OCI-LY7 (cell line): ENCODE results near the gene FCRL6. TPM values are rescaled to one million over a fixed set of nuclear protein-coding genes. Genes with fewer than 3 reads are reported as not detected.

Experiments used
- BruUV-seq: library from RNA; stranded (reverse); fragments of 400-500 nt; replicated peaks from 2 replicates; lab custom pipeline; 2021; lab: Mats Ljungman, UMichigan
- CTCF ChIA-PET: fragments of 300-600 bp; sonication (Branson Sonifier 250); formaldehyde crosslinking; loops from one replicate; lab custom pipeline; 2022; ENCODE audit warnings: antibody characterized with exemption; ENCODE audit not compliant: unreplicated experiment; lab: Charles Lee
- POLR2A ChIA-PET: fragments of 300-600 bp; sonication (Branson Sonifier 250); formaldehyde crosslinking; loops from one replicate; lab custom pipeline; 2022; ENCODE audit warnings: antibody characterized with exemption; lab: Charles Lee
- DNase-seq: peaks from one replicate; pipeline ENCODE4 v3.0.0-alpha.2; 2015; ENCODE audit warnings: low spot score
- H2AFZ ChIP-seq: fragments of 200-600 bp; sonication (generic), shearing (Covaris generic); 2 replicates; pipeline ENCODE4 v1.6.1; 2014; ENCODE audit warnings: mild to moderate bottlenecking, antibody characterized with exemption, low read length, moderate library complexity
- H3K27ac ChIP-seq: fragments of 200-600 bp; sonication (generic); 2 replicates; pipeline ENCODE4 v1.5.1; 2014; ENCODE audit warnings: mixed run types, low read depth, mild to moderate bottlenecking, moderate library complexity, low read length, inconsistent platforms; ENCODE audit not compliant: poor library complexity, severe bottlenecking
- H3K36me3 ChIP-seq: fragments of 200-600 bp; sonication (generic); 2 replicates; pipeline ENCODE4 v1.6.1; 2014; ENCODE audit warnings: mild to moderate bottlenecking, antibody characterized with exemption, low read length, moderate library complexity, mixed read lengths; ENCODE audit not compliant: insufficient read depth
- H3K4me1 ChIP-seq: fragments of 200-600 bp; sonication (generic); 2 replicates; pipeline ENCODE4 v1.5.1; 2014; ENCODE audit warnings: mild to moderate bottlenecking, low read length; ENCODE audit not compliant: insufficient read depth, poor library complexity, severe bottlenecking
- H3K4me2 ChIP-seq: fragments of 200-600 bp; sonication (generic); 2 replicates; pipeline ENCODE4 v1.6.1; 2014; ENCODE audit warnings: mild to moderate bottlenecking, low read length
- H3K4me3 ChIP-seq: fragments of 200-600 bp; sonication (generic); 2 replicates; pipeline ENCODE4 v1.5.1; 2014; ENCODE audit warnings: mild to moderate bottlenecking, low read depth, low read length; ENCODE audit not compliant: poor library complexity, severe bottlenecking
- H3K79me2 ChIP-seq: fragments of 200-600 bp; sonication (generic); 2 replicates; pipeline ENCODE4 v1.6.1; 2016; ENCODE audit warnings: low read depth, mild to moderate bottlenecking, low read length, moderate library complexity, mixed read lengths; ENCODE audit not compliant: insufficient read depth
- H3K9me2 ChIP-seq: fragments of 200-600 bp; sonication (generic); 2 replicates; pipeline ENCODE4 v1.6.1; 2016; ENCODE audit warnings: mild to moderate bottlenecking, low read length, mixed read lengths; ENCODE audit not compliant: insufficient read depth
- H3K9me3 ChIP-seq: fragments of 200-600 bp; sonication (generic); 2 replicates; pipeline ENCODE4 v1.6.1; 2014; ENCODE audit warnings: mild to moderate bottlenecking, mixed run types, low read length, mixed read lengths
- H4K20me1 ChIP-seq: fragments of 200-600 bp; sonication (generic); 2 replicates; pipeline ENCODE4 v1.6.1; 2014; ENCODE audit warnings: mild to moderate bottlenecking, antibody characterized with exemption, low read length, moderate library complexity, mixed read lengths; ENCODE audit not compliant: insufficient read depth
- EZH2phosphoT487 ChIP-seq: fragments of 200-600 bp; sonication (generic); IDR thresholded peaks from 2 replicates; pipeline ENCODE4 v1.6.1; 2018; ENCODE audit warnings: low read depth, borderline replicate concordance, mild to moderate bottlenecking, mixed run types, antibody characterized with exemption, low read length, moderate library complexity, mixed read lengths
- intact Hi-C: fragments of 100-400 bp; cut with micrococcal nuclease; formaldehyde crosslinking; loops from one replicate; pipeline ENCODE4 v1.10.0; 2022; ENCODE audit not compliant: unreplicated experiment
- total RNA-seq, 2 experiments: library from RNA; depleted of rRNA in 1 of 2; stranded (reverse); fragments of >200 nt in 1 of 2; shearing (Covaris generic) in 1 of 2; gene quantifications; 2 replicates each; pipeline ENCODE4 v1.2.3, GENCODE V29; 2014 to 2022
- TF ChIP-seq, protein P1 (sequence below): fragments of 200-600 bp; sonication (generic); conservative IDR thresholded peaks from 2 replicates; pipeline ENCODE4 v1.5.1; 2014; ENCODE audit warnings: mild to moderate bottlenecking, antibody characterized with exemption, low read length, moderate library complexity, mixed read lengths

Gene FCRL6
- total RNA-seq, 2 experiments from 2014 or later: not detected

DNA sequence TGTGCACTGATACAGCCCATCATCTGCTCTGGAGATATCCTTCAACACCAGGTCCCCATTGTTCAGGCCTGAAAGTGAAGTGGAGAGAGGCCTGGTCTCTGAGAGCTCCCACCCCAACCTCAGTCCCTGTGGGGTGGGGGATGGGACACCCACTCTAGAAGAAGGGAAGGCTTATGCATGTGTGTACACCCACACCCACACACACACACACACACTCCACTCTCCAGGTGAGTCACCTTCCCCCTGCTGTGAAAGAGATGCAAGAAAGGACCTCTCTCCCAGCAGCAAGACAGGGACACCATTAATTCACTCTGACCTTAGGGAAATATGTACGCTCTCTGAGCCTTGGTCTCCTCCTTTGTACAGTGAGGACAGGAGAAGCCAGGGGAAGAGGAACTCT, 54.4 kb downstream of the FCRL6 start:
- ChIA-PET CTCF (no interaction called here), POLR2A (no interaction called here)
- no peaks in the 10 kb centered on the region for H3K9me3 ChIP-seq
- no peak overlapping the region for H2AFZ ChIP-seq
- intact Hi-C loops: no loop called here
- H3K79me2 ChIP-seq: no peaks in the 10 kb centered on the region
- H3K4me2 ChIP-seq: no peak overlapping the region
- no peaks in the 10 kb centered on the region for H3K4me1 ChIP-seq
- no peak overlapping the region for H3K4me3 ChIP-seq
- no TSS peak for BruUV-seq
- TF ChIP-seq, protein P1, sequence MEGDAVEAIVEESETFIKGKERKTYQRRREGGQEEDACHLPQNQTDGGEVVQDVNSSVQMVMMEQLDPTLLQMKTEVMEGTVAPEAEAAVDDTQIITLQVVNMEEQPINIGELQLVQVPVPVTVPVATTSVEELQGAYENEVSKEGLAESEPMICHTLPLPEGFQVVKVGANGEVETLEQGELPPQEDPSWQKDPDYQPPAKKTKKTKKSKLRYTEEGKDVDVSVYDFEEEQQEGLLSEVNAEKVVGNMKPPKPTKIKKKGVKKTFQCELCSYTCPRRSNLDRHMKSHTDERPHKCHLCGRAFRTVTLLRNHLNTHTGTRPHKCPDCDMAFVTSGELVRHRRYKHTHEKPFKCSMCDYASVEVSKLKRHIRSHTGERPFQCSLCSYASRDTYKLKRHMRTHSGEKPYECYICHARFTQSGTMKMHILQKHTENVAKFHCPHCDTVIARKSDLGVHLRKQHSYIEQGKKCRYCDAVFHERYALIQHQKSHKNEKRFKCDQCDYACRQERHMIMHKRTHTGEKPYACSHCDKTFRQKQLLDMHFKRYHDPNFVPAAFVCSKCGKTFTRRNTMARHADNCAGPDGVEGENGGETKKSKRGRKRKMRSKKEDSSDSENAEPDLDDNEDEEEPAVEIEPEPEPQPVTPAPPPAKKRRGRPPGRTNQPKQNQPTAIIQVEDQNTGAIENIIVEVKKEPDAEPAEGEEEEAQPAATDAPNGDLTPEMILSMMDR: no peak
- TF ChIP-seq EZH2phosphoT487: no peak
- H3K36me3 ChIP-seq: no peaks in the 10 kb centered on the region
- DNase-seq: no peak
- H4K20me1 ChIP-seq: no peaks in the 10 kb centered on the region
- no peaks in the 10 kb centered on the region for H3K9me2 ChIP-seq
- H3K27ac ChIP-seq: no peak overlapping the region

DNA sequence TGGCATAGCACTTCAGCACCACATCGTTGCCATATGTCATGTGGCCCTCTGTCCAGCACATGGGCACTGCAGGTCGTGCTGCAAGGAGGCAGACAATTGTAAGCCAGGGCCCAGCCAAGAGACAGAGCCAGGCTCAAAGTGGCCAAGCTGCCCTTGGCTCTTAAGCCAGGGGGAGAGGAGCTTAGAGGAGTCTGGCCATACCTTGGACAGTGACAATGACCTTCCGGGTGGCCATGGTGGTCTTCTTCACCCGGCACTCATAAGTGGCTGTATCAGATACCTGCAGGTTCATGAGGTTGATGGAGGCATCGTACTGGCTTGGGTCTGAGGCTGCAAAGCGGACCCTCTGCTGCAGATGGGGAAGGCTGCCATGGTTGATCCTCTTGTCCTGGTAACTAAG, 55.7 kb downstream of the FCRL6 start:
- CTCF ChIA-PET: no interaction called here
- Histone ChIP-seq H3K9me3 (no peaks in the 10 kb centered on the region), H3K4me2 (no peak overlapping the region), H3K9me2 (no peaks in the 10 kb centered on the region), H2AFZ (no peak overlapping the region), H3K36me3 (no peaks in the 10 kb centered on the region), H3K4me1 (no peaks in the 10 kb centered on the region), H3K79me2 (no peaks in the 10 kb centered on the region), H3K4me3 (no peak overlapping the region), H4K20me1 (no peaks in the 10 kb centered on the region), H3K27ac (no peak overlapping the region)
- DNase-seq: no peak
- POLR2A ChIA-PET: interaction anchor here (0.6 kb wide), 1 partner anchor 31 kb away, joined by 4 read pairs; no protein-coding TSS in a partner anchor
- no peak for TF ChIP-seq EZH2phosphoT487
- TF ChIP-seq, protein P1: no peak
- no TSS peak for BruUV-seq
- intact Hi-C loops: no loop called here

DNA sequence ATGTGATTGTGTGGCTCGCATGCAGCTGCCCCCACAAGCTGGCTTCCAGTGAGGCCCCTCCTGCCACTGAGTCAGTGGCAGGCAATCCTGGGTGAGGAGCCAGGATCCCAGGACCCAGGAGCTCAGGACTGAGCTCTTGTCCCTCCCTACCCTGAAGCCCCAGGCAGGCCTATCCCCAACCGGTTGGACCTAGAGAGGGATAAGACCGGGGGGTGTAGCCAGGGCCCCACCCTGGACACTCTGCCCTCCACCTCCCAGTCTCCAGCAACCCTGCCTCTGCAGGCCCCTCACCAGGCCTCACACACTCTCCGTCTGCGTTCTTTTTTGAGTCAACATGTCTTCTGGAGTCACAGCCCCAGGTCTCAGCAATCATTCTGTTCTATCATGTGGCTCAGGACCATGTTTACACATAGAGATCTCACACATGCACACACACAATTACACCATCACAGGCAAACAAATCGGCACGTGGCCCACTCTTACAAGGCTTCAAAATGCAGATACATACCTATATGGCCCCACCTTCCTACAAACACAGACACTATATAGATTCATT, 57.7 kb downstream of the FCRL6 start:
- Histone ChIP-seq H3K79me2 (no peaks in the 10 kb centered on the region), H3K9me2 (no peaks in the 10 kb centered on the region), H4K20me1 (no peaks in the 10 kb centered on the region), H3K4me2 (no peak overlapping the region), H3K27ac (no peak overlapping the region), H3K4me3 (no peak overlapping the region), H3K9me3 (no peaks in the 10 kb centered on the region), H2AFZ (no peak overlapping the region), H3K36me3 (no peaks in the 10 kb centered on the region), H3K4me1 (no peaks in the 10 kb centered on the region)
- ChIA-PET CTCF (no interaction called here), POLR2A (no interaction called here)
- intact Hi-C loops: no loop called here
- no TSS peak for BruUV-seq
- DNase-seq: no peak
- no peak for TF ChIP-seq EZH2phosphoT487
- TF ChIP-seq, protein P1: no peak
